WTC11 (cell line): ENCODE measurements around the gene TMPRSS6. TPM values are rescaled to one million over a fixed set of nuclear protein-coding genes. Genes with fewer than 3 reads are reported as not detected.

Experiments used
- ATAC-seq: fragments of 200-7000 bp; cut with Tn5 transposase; 2 replicates; pipeline ENCODE4 v1.10.0; 2021; ENCODE audit warnings: mild to moderate bottlenecking, moderate library complexity
- CTCF ChIA-PET: fragments of 300-600 bp; sonication (Branson Sonifier 250); formaldehyde crosslinking; loops from one replicate; lab custom pipeline; 2021; ENCODE audit warnings: antibody characterized with exemption; lab: Charles Lee
- POLR2A ChIA-PET: fragments of 350-600 bp; sonication (Branson Sonifier 250); formaldehyde crosslinking; loops from one replicate; lab custom pipeline; 2021; ENCODE audit warnings: antibody characterized with exemption; lab: Charles Lee
- DNase-seq: peaks from one replicate; pipeline ENCODE4 v3.0.0; 2021; ENCODE audit warnings: low spot score
- H3K27ac Mint-ChIP-seq: 2 replicates; pipeline ENCODE4 v1.8.0; 2021; ENCODE audit warnings: mixed read lengths
- H3K27me3 Mint-ChIP-seq: 2 replicates; pipeline ENCODE4 v1.8.0; 2021; ENCODE audit warnings: low read depth, mild to moderate bottlenecking, moderate library complexity, mixed read lengths
- H3K36me3 Mint-ChIP-seq: 2 replicates; pipeline ENCODE4 v1.8.0; 2021; ENCODE audit warnings: mixed read lengths
- H3K4me1 Mint-ChIP-seq: 2 replicates; pipeline ENCODE4 v1.8.0; 2022; ENCODE audit warnings: mixed read lengths
- H3K4me3 Mint-ChIP-seq: 2 replicates; pipeline ENCODE4 v1.8.0; 2021; ENCODE audit warnings: mild to moderate bottlenecking, moderate library complexity, mixed read lengths
- H3K9me3 Mint-ChIP-seq: 2 replicates; pipeline ENCODE4 v1.8.0; 2021; ENCODE audit warnings: mixed read lengths
- ATF1 ChIP-seq: sonication (generic); formaldehyde crosslinking; IDR thresholded peaks from 2 replicates; pipeline ENCODE4 v1.8.1; 2023; ENCODE audit warnings: mild to moderate bottlenecking, moderate library complexity, missing genetic modification reagents
- CREB1 ChIP-seq: sonication (generic); formaldehyde crosslinking; IDR thresholded peaks from 2 replicates; pipeline ENCODE4 v1.8.0; 2023; ENCODE audit warnings: mild to moderate bottlenecking, missing genetic modification reagents
- EMX1 ChIP-seq: fragments of 250-450 bp; sonication (Bioruptor Pico); IDR thresholded peaks from 2 replicates; pipeline ENCODE4 v1.8.0; 2021; ENCODE audit warnings: mild to moderate bottlenecking
- FOXJ3 ChIP-seq: sonication (generic); formaldehyde crosslinking; IDR thresholded peaks from 2 replicates; pipeline ENCODE4 v1.9.0; 2021; ENCODE audit warnings: missing genetic modification reagents, mild to moderate bottlenecking, borderline replicate concordance
- NR2C2 ChIP-seq: sonication (generic); formaldehyde crosslinking; IDR thresholded peaks from 2 replicates; pipeline ENCODE4 v1.8.0; 2022; ENCODE audit warnings: mild to moderate bottlenecking, missing genetic modification reagents
- RELA ChIP-seq: sonication (generic); formaldehyde crosslinking; IDR thresholded peaks from 2 replicates; pipeline ENCODE4 v1.8.1; 2022; ENCODE audit warnings: missing genetic modification reagents, mild to moderate bottlenecking, borderline replicate concordance
- TEAD4 ChIP-seq: sonication (generic); formaldehyde crosslinking; IDR thresholded peaks from 2 replicates; pipeline ENCODE4 v1.8.0; 2022; ENCODE audit warnings: mild to moderate bottlenecking, missing genetic modification reagents
- total RNA-seq: library from RNA; stranded (reverse); gene quantifications from 3 replicates; pipeline ENCODE4 v1.2.3, GENCODE V29; 2021
- TF ChIP-seq, protein P1 (sequence below): sonication (generic); formaldehyde crosslinking; IDR thresholded peaks from 2 replicates; pipeline ENCODE4 v1.8.1; 2022; ENCODE audit warnings: low read depth, mild to moderate bottlenecking, moderate library complexity, missing genetic modification reagents, borderline replicate concordance
- TF ChIP-seq, protein P2 (sequence below): sonication (generic); formaldehyde crosslinking; IDR thresholded peaks from 2 replicates; pipeline ENCODE4 v1.8.0; 2022; ENCODE audit warnings: mild to moderate bottlenecking, missing genetic modification reagents
- TF ChIP-seq, protein P3 (sequence below): sonication (generic); formaldehyde crosslinking; IDR thresholded peaks from 2 replicates; pipeline ENCODE4 v1.8.1; 2023; ENCODE audit warnings: mild to moderate bottlenecking, missing genetic modification reagents, moderate library complexity
- TF ChIP-seq, protein P4 (sequence below): sonication (generic); formaldehyde crosslinking; IDR thresholded peaks from 2 replicates; pipeline ENCODE4 v1.8.1; 2023; ENCODE audit warnings: mild to moderate bottlenecking, missing genetic modification reagents, borderline replicate concordance
- TF ChIP-seq, protein P5 (sequence below): sonication (generic); formaldehyde crosslinking; IDR thresholded peaks from 2 replicates; pipeline ENCODE4 v1.8.0; 2022; ENCODE audit warnings: mild to moderate bottlenecking, missing genetic modification reagents
- TF ChIP-seq, protein P6 (sequence below): fragments of 250-450 bp; sonication (Bioruptor Pico); IDR thresholded peaks from 2 replicates; pipeline ENCODE4 v2.1.2; 2022; ENCODE audit warnings: mild to moderate bottlenecking, moderate library complexity
- TF ChIP-seq, protein P7 (sequence below): fragments of 250-450 bp; sonication (Bioruptor Pico); IDR thresholded peaks from 2 replicates; pipeline ENCODE4 v1.9.0; 2021; ENCODE audit warnings: mild to moderate bottlenecking
- TF ChIP-seq, protein P8 (sequence below): sonication (generic); formaldehyde crosslinking; IDR thresholded peaks from 2 replicates; pipeline ENCODE4 v1.8.1; 2022; ENCODE audit warnings: mild to moderate bottlenecking, missing genetic modification reagents, moderate library complexity, borderline replicate concordance
- TF ChIP-seq, protein P9 (sequence below): sonication (generic); formaldehyde crosslinking; IDR thresholded peaks from 2 replicates; pipeline ENCODE4 v1.8.0; 2022; ENCODE audit warnings: mild to moderate bottlenecking, missing genetic modification reagents
- TF ChIP-seq, protein P10 (sequence below): sonication (generic); formaldehyde crosslinking; IDR thresholded peaks from 2 replicates; pipeline ENCODE4 v1.8.1; 2023; ENCODE audit warnings: mild to moderate bottlenecking, missing genetic modification reagents, moderate library complexity

Gene TMPRSS6
- total RNA-seq, 1 experiment from 2014 or later: 0.11 TPM

DNA sequence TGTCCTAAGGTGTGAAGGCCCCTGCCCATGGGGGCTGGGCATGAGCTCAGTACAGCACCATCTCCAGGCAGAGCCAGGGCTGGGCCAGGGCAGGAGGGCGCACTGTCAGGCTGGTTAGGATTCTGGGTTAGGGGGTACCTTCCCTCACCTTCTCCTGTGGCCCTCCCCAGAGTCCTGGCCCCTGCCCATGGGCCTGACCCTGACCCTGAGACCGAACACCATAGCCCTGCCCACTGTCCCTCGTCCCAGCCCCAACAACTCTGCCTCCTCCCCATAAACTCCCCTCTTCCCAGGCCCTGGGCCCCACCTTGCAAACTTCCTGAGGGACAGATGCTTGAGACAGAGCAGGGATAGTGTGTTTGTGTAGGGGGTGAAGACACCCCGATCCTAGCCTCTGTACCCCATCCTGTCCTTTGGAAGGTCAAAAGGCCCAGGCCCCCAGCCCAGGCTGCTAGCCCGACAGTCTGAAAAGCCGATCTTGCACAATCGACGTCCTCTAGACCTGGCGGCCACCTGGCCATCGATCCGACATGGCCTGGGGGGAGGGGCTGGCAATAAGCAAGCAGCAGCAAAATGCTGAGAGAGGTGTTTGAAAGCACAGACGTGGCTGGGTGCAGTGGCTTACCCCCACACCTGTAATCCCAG, 2.7 kb upstream of the TMPRSS6 start:
- H3K4me3 Mint-ChIP-seq: no peak overlapping the region
- no peaks in the 10 kb centered on the region for H3K36me3 Mint-ChIP-seq
- H3K27me3 Mint-ChIP-seq: no peaks in the 10 kb centered on the region; the same call in 1 of the 2 replicates
- ATAC-seq (no peak), DNase-seq (no peak)
- POLR2A ChIA-PET: no interaction called here
- no peaks in the 10 kb centered on the region for H3K9me3 Mint-ChIP-seq
- TF ChIP-seq TEAD4: no peak
- TF ChIP-seq CREB1 (CRISPR knock-in tag): no peak
- TF ChIP-seq, protein P1, sequence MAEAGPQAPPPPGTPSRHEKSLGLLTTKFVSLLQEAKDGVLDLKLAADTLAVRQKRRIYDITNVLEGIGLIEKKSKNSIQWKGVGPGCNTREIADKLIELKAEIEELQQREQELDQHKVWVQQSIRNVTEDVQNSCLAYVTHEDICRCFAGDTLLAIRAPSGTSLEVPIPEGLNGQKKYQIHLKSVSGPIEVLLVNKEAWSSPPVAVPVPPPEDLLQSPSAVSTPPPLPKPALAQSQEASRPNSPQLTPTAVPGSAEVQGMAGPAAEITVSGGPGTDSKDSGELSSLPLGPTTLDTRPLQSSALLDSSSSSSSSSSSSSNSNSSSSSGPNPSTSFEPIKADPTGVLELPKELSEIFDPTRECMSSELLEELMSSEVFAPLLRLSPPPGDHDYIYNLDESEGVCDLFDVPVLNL (CRISPR knock-in tag): no peak
- TF ChIP-seq, protein P2, sequence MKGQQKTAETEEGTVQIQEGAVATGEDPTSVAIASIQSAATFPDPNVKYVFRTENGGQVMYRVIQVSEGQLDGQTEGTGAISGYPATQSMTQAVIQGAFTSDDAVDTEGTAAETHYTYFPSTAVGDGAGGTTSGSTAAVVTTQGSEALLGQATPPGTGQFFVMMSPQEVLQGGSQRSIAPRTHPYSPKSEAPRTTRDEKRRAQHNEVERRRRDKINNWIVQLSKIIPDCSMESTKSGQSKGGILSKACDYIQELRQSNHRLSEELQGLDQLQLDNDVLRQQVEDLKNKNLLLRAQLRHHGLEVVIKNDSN (CRISPR knock-in tag): no peak
- no peak for TF ChIP-seq NR2C2
- CTCF ChIA-PET: no interaction called here
- peaks cover 10% of the 10 kb centered on the region for H3K4me1 Mint-ChIP-seq
- no peak overlapping the region for H3K27ac Mint-ChIP-seq

DNA sequence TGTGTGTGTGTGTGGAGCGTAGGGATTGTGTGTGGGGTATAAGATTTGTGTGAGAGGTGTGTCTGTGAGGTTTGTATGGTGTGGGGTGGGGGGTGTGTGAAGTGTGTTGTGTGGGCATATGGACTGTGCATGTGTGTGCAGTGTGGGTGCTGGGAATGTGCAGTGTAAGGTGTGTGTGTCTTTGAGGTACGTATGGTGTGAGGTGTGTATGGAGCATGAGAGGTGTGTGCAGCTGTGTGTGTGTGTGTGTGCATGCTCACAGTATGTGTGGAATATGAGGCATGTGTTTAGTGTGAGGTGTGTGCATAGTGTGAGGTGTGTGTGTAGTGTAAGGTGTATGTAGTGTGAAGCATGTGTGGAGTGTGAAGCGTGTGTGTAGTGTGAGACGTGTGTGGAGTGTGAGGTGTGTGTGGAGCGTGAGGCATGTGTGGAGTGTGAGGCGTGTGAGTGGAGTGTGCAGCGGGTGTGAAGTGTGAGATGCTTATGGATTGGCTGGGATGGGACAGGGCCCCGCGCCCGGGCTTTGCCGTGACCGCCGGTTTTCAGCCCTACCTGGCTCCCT, 1.7 kb upstream of the TMPRSS6 start:
- no peaks in the 10 kb centered on the region for H3K9me3 Mint-ChIP-seq
- peaks cover 10% of the 10 kb centered on the region for H3K4me1 Mint-ChIP-seq
- ChIA-PET POLR2A (no interaction called here), CTCF (no interaction called here)
- H3K4me3 Mint-ChIP-seq: no peak overlapping the region
- ATAC-seq (no peak), DNase-seq (no peak)
- no peaks in the 10 kb centered on the region; the same call in 1 of the 2 replicates for H3K27me3 Mint-ChIP-seq
- no peaks in the 10 kb centered on the region for H3K36me3 Mint-ChIP-seq
- H3K27ac Mint-ChIP-seq: no peak overlapping the region
- TF ChIP-seq, protein P3, sequence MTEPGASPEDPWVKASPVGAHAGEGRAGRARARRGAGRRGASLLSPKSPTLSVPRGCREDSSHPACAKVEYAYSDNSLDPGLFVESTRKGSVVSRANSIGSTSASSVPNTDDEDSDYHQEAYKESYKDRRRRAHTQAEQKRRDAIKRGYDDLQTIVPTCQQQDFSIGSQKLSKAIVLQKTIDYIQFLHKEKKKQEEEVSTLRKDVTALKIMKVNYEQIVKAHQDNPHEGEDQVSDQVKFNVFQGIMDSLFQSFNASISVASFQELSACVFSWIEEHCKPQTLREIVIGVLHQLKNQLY (CRISPR knock-in tag): no peak
- TF ChIP-seq, protein P4, sequence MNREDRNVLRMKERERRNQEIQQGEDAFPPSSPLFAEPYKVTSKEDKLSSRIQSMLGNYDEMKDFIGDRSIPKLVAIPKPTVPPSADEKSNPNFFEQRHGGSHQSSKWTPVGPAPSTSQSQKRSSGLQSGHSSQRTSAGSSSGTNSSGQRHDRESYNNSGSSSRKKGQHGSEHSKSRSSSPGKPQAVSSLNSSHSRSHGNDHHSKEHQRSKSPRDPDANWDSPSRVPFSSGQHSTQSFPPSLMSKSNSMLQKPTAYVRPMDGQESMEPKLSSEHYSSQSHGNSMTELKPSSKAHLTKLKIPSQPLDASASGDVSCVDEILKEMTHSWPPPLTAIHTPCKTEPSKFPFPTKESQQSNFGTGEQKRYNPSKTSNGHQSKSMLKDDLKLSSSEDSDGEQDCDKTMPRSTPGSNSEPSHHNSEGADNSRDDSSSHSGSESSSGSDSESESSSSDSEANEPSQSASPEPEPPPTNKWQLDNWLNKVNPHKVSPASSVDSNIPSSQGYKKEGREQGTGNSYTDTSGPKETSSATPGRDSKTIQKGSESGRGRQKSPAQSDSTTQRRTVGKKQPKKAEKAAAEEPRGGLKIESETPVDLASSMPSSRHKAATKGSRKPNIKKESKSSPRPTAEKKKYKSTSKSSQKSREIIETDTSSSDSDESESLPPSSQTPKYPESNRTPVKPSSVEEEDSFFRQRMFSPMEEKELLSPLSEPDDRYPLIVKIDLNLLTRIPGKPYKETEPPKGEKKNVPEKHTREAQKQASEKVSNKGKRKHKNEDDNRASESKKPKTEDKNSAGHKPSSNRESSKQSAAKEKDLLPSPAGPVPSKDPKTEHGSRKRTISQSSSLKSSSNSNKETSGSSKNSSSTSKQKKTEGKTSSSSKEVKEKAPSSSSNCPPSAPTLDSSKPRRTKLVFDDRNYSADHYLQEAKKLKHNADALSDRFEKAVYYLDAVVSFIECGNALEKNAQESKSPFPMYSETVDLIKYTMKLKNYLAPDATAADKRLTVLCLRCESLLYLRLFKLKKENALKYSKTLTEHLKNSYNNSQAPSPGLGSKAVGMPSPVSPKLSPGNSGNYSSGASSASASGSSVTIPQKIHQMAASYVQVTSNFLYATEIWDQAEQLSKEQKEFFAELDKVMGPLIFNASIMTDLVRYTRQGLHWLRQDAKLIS (CRISPR knock-in tag): no peak
- no peak for TF ChIP-seq RELA (CRISPR knock-in tag)
- TF ChIP-seq, protein P5, sequence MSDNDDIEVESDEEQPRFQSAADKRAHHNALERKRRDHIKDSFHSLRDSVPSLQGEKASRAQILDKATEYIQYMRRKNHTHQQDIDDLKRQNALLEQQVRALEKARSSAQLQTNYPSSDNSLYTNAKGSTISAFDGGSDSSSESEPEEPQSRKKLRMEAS (CRISPR knock-in tag): no peak
- TF ChIP-seq, protein P6, sequence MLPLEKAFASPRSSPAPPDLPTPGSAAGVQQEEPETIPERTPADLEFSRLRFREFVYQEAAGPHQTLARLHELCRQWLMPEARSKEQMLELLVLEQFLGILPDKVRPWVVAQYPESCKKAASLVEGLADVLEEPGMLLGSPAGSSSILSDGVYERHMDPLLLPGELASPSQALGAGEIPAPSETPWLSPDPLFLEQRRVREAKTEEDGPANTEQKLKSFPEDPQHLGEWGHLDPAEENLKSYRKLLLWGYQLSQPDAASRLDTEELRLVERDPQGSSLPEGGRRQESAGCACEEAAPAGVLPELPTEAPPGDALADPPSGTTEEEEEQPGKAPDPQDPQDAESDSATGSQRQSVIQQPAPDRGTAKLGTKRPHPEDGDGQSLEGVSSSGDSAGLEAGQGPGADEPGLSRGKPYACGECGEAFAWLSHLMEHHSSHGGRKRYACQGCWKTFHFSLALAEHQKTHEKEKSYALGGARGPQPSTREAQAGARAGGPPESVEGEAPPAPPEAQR (CRISPR knock-in tag): no peak
- TF ChIP-seq, protein P7, sequence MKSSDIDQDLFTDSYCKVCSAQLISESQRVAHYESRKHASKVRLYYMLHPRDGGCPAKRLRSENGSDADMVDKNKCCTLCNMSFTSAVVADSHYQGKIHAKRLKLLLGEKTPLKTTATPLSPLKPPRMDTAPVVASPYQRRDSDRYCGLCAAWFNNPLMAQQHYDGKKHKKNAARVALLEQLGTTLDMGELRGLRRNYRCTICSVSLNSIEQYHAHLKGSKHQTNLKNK (CRISPR knock-in tag): no peak
- TF ChIP-seq EMX1: no peak
- TF ChIP-seq FOXJ3 (CRISPR knock-in tag): no peak
- TF ChIP-seq, protein P8, sequence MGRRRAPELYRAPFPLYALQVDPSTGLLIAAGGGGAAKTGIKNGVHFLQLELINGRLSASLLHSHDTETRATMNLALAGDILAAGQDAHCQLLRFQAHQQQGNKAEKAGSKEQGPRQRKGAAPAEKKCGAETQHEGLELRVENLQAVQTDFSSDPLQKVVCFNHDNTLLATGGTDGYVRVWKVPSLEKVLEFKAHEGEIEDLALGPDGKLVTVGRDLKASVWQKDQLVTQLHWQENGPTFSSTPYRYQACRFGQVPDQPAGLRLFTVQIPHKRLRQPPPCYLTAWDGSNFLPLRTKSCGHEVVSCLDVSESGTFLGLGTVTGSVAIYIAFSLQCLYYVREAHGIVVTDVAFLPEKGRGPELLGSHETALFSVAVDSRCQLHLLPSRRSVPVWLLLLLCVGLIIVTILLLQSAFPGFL (CRISPR knock-in tag): no peak
- TF ChIP-seq, protein P9, sequence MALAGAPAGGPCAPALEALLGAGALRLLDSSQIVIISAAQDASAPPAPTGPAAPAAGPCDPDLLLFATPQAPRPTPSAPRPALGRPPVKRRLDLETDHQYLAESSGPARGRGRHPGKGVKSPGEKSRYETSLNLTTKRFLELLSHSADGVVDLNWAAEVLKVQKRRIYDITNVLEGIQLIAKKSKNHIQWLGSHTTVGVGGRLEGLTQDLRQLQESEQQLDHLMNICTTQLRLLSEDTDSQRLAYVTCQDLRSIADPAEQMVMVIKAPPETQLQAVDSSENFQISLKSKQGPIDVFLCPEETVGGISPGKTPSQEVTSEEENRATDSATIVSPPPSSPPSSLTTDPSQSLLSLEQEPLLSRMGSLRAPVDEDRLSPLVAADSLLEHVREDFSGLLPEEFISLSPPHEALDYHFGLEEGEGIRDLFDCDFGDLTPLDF (CRISPR knock-in tag): no peak
- TF ChIP-seq TEAD4: no peak
- TF ChIP-seq, protein P10, sequence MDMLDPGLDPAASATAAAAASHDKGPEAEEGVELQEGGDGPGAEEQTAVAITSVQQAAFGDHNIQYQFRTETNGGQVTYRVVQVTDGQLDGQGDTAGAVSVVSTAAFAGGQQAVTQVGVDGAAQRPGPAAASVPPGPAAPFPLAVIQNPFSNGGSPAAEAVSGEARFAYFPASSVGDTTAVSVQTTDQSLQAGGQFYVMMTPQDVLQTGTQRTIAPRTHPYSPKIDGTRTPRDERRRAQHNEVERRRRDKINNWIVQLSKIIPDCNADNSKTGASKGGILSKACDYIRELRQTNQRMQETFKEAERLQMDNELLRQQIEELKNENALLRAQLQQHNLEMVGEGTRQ: no peak
- no peak for TF ChIP-seq ATF1 (CRISPR knock-in tag)
